H9 (cell line): ENCODE data around the gene STX5. TPM values are rescaled to one million over a fixed set of nuclear protein-coding genes. Genes with fewer than 3 reads are reported as not detected.
A peak's percentile ranks its signal among the peaks of the same experiment; 100 is the strongest.

Source experiments
- DNase-seq: peaks from one replicate; pipeline ENCODE4 v3.0.0-alpha.2; 2017
- H2AFZ ChIP-seq: one replicate; pipeline ENCODE4 v1.6.1; 2013; ENCODE audit warnings: mild to moderate bottlenecking, low read length, control low read depth, moderate library complexity
- H2AK5ac ChIP-seq: 2 replicates; pipeline ENCODE4 v1.6.1; 2013; ENCODE audit warnings: low read length, control low read depth, mixed read lengths; ENCODE audit not compliant: insufficient read length
- H2BK120ac ChIP-seq: one replicate; pipeline ENCODE4 v1.6.1; 2013; ENCODE audit warnings: low read depth, mild to moderate bottlenecking, low read length, control low read depth, inconsistent platforms; ENCODE audit not compliant: poor library complexity, severe bottlenecking
- H2BK12ac ChIP-seq: 2 replicates; pipeline ENCODE4 v1.6.1; 2013; ENCODE audit warnings: low read length, control low read depth, mixed read lengths, low read depth; ENCODE audit not compliant: insufficient read length
- H2BK15ac ChIP-seq: 2 replicates; pipeline ENCODE4 v1.6.1; 2013; ENCODE audit warnings: low read depth, low read length, control low read depth
- H2BK20ac ChIP-seq: one replicate; pipeline ENCODE4 v1.6.1; 2013; ENCODE audit warnings: low read depth, mild to moderate bottlenecking, low read length, control low read depth, inconsistent platforms; ENCODE audit not compliant: poor library complexity, severe bottlenecking
- H2BK5ac ChIP-seq: 2 replicates; pipeline ENCODE4 v1.6.1; 2013; ENCODE audit warnings: low read length, control low read depth, mixed read lengths; ENCODE audit not compliant: insufficient read length
- H3K14ac ChIP-seq: 2 replicates; pipeline ENCODE4 v1.6.1; 2013; ENCODE audit warnings: low read length, control low read depth; ENCODE audit not compliant: insufficient read depth
- H3K18ac ChIP-seq: 2 replicates; pipeline ENCODE4 v1.6.1; 2013; ENCODE audit warnings: low read depth, mild to moderate bottlenecking, mixed read lengths, low read length, control low read depth; ENCODE audit not compliant: insufficient read length
- H3K23ac ChIP-seq: 2 replicates; pipeline ENCODE4 v1.6.1; 2013; ENCODE audit warnings: low read length, control low read depth, mixed read lengths, low read depth; ENCODE audit not compliant: insufficient read length
- H3K23me2 ChIP-seq: 2 replicates; pipeline ENCODE4 v1.6.1; 2013; ENCODE audit warnings: low read depth, mild to moderate bottlenecking, mixed read lengths, low read length, control low read depth; ENCODE audit not compliant: insufficient read length, poor library complexity, severe bottlenecking
- H3K27ac ChIP-seq: 2 replicates; pipeline ENCODE4 v1.5.1; 2013; ENCODE audit warnings: low read length, control low read depth, mixed read lengths, low read depth; ENCODE audit not compliant: insufficient read length
- H3K27me3 ChIP-seq: 2 replicates; pipeline ENCODE4 v1.6.1; 2013; ENCODE audit warnings: low read length, control low read depth, inconsistent platforms; ENCODE audit not compliant: insufficient read depth
- H3K4ac ChIP-seq: 2 replicates; pipeline ENCODE4 v1.6.1; 2013; ENCODE audit warnings: low read depth, mild to moderate bottlenecking, control low read depth, inconsistent platforms, low read length, moderate library complexity
- H3K4me1 ChIP-seq: 2 replicates; pipeline ENCODE4 v1.6.1; 2013; ENCODE audit warnings: low read length, control low read depth, inconsistent platforms; ENCODE audit not compliant: insufficient read depth
- H3K4me2 ChIP-seq: 2 replicates; pipeline ENCODE4 v1.6.1; 2013; ENCODE audit warnings: low read length, control low read depth, mixed read lengths; ENCODE audit not compliant: insufficient read length, insufficient read depth
- H3K56ac ChIP-seq: 2 replicates; pipeline ENCODE4 v1.6.1; 2013; ENCODE audit warnings: low read depth, mild to moderate bottlenecking, mixed read lengths, low read length, control low read depth; ENCODE audit not compliant: insufficient read length
- H3K79me1 ChIP-seq: 2 replicates; pipeline ENCODE4 v1.6.1; 2013; ENCODE audit warnings: low read depth, mild to moderate bottlenecking, moderate library complexity, low read length, control low read depth, inconsistent platforms; ENCODE audit not compliant: insufficient read depth, poor library complexity, severe bottlenecking
- H3K79me2 ChIP-seq: 2 replicates; pipeline ENCODE4 v1.6.1; 2013; ENCODE audit warnings: low read length, control low read depth, inconsistent platforms; ENCODE audit not compliant: insufficient read depth
- H3K9ac ChIP-seq: 2 replicates; pipeline ENCODE4 v1.6.1; 2013; ENCODE audit warnings: low read length, control low read depth, mixed read lengths; ENCODE audit not compliant: insufficient read length; ENCODE audit errors: extremely low read depth
- H3K9me3 ChIP-seq: one replicate; pipeline ENCODE4 v1.6.1; 2013; ENCODE audit warnings: low read depth, low read length, inconsistent platforms; ENCODE audit not compliant: control insufficient read depth
- H3T11ph ChIP-seq: one replicate; pipeline ENCODE4 v1.6.1; 2013; ENCODE audit warnings: mild to moderate bottlenecking, low read length, control low read depth, inconsistent platforms
- H4K20me1 ChIP-seq: one replicate; pipeline ENCODE4 v1.6.1; 2013; ENCODE audit not compliant: control insufficient read depth, insufficient read length, insufficient read depth
- H4K5ac ChIP-seq: 2 replicates; pipeline ENCODE4 v1.6.1; 2013; ENCODE audit warnings: low read depth, mild to moderate bottlenecking, mixed read lengths, low read length, control low read depth; ENCODE audit not compliant: insufficient read length
- H4K8ac ChIP-seq: replicated peaks from 2 replicates; pipeline ENCODE4 v1.6.1; 2013; ENCODE audit warnings: low read length, control low read depth, mixed read lengths, low read depth; ENCODE audit not compliant: insufficient read length
- H4K91ac ChIP-seq: 2 replicates; pipeline ENCODE4 v1.6.1; 2013; ENCODE audit warnings: low read depth, mild to moderate bottlenecking, moderate library complexity, mixed read lengths, low read length, control low read depth; ENCODE audit not compliant: insufficient read length
- H3K27ac Mint-ChIP-seq, 3 experiments: 2 replicates in 2 of 3; 3 replicates in 1 of 3; pipeline ENCODE4 v1.8.0; 2020 to 2021; ENCODE audit warnings: mixed read lengths in 3 of 3, mild to moderate bottlenecking in 1 of 3, moderate library complexity in 1 of 3
- H3K27me3 Mint-ChIP-seq: 2 replicates; pipeline ENCODE4 v1.8.0; 2021; ENCODE audit warnings: low read depth, mild to moderate bottlenecking, moderate library complexity, mixed read lengths
- H3K36me3 Mint-ChIP-seq, 3 experiments: 2 replicates in 2 of 3; 3 replicates in 1 of 3; pipeline ENCODE4 v1.8.0; 2020 to 2021; ENCODE audit warnings: low read depth in 3 of 3, mixed read lengths in 3 of 3; ENCODE audit not compliant: insufficient read depth in 1 of 3
- H3K4me1 Mint-ChIP-seq, 2 experiments: 2 replicates each; pipeline ENCODE4 v1.8.0; 2020; ENCODE audit warnings: mixed read lengths in 2 of 2
- H3K4me3 Mint-ChIP-seq, 2 experiments: 2 replicates in 1 of 2; 3 replicates in 1 of 2; pipeline ENCODE4 v1.8.0; 2020 to 2021; ENCODE audit warnings: mild to moderate bottlenecking in 2 of 2, mixed read lengths in 2 of 2, moderate library complexity in 1 of 2
- H3K9me3 Mint-ChIP-seq, 2 experiments: 2 replicates in 1 of 2; 3 replicates in 1 of 2; pipeline ENCODE4 v1.8.0; 2020; ENCODE audit warnings: mild to moderate bottlenecking in 2 of 2, mixed read lengths in 2 of 2, moderate library complexity in 1 of 2
- CTCF ChIP-seq: fragments of 200-600 bp; sonication (generic); conservative IDR thresholded peaks from 3 replicates; pipeline ENCODE4 v1.8.0; 2021; ENCODE audit warnings: antibody characterized with exemption, mild to moderate bottlenecking
- WGBS: extraction: QIAGEN DNeasy Blood & Tissue Kit; methylation state at CpG from one replicate; pipeline ENCODE4 v1.1.7; 2013; ENCODE audit warnings: missing lambda C conversion rate, low lambda C conversion rate, mixed read lengths; ENCODE audit not compliant: insufficient read length; ENCODE audit errors: extremely low coverage; 5-methylcytosine and 5-hydroxymethylcytosine counted together
- total RNA-seq: library from RNA; stranded (reverse); gene quantifications from 2 replicates; pipeline ENCODE4 v1.2.1, GENCODE V29; 2021

STX5 gene
- total RNA-seq, 1 experiment from 2014 or later, result 33.5 TPM

GRCh38 chr11:62794201-62794775 lies 37.6 kb downstream of the STX5 start:
- H3K9me3 ChIP-seq, result no peaks in the 10 kb centered on the region
- no peak overlapping the region for H3K4ac ChIP-seq

More at GRCh38 chr11:62794201-62794775, 37.6 kb downstream of the STX5 start:
- DNase-seq, result no peak
- no peak overlapping the region for H4K8ac ChIP-seq
- no peak for TF ChIP-seq CTCF
- H3K4me1 Mint-ChIP-seq, result peaks cover 16 to 20% of the 10 kb centered on the region in 2 experiments
- H2BK5ac ChIP-seq, result no peak overlapping the region
- H3K23me2 ChIP-seq, result peaks cover 4% of the 10 kb centered on the region
- H3K4me2 ChIP-seq, result no peak overlapping the region
- peaks cover 57 to 92% (median 74%) of the 10 kb centered on the region in 3 experiments for H3K36me3 Mint-ChIP-seq
- no peak overlapping the region for H4K5ac ChIP-seq
- no peak overlapping the region for H2BK120ac ChIP-seq
- no peak overlapping the region for H4K91ac ChIP-seq
- peak overlapping the region in 1 of 2 experiments; percentile 23; a peak in 1 of 5 replicates for H3K4me3 Mint-ChIP-seq
- H3K56ac ChIP-seq, result no peak overlapping the region
- H3K27me3 Mint-ChIP-seq, result no peaks in the 10 kb centered on the region; the same call in 1 of the 2 replicates
- H2AK5ac ChIP-seq, result no peak overlapping the region
- no peak overlapping the region for H2BK15ac ChIP-seq
- no peak overlapping the region; a peak in 2 of 7 replicates for H3K27ac Mint-ChIP-seq
- H3K4me1 ChIP-seq, result no peaks in the 10 kb centered on the region
- no peak overlapping the region for H3K27ac ChIP-seq
- no peak overlapping the region for H3K14ac ChIP-seq
- H2BK12ac ChIP-seq, result no peak overlapping the region
- H3K9me3 Mint-ChIP-seq, result no peaks in the 10 kb centered on the region; a peak in 1 of 5 replicates
- H3K9ac ChIP-seq, result no peak overlapping the region
- H3K23ac ChIP-seq, result no peak overlapping the region
- H3K18ac ChIP-seq, result no peak overlapping the region
- no peaks in the 10 kb centered on the region for H4K20me1 ChIP-seq
- H3K79me2 ChIP-seq, result no peaks in the 10 kb centered on the region; the same call in 1 of the 2 replicates
- WGBS, result no CpG with 5 or more reads among the region's 8 CpGs
- H3K79me1 ChIP-seq, result no peaks in the 10 kb centered on the region
- H2AFZ ChIP-seq, result no peak overlapping the region
- H3T11ph ChIP-seq, result no peak overlapping the region
- no peaks in the 10 kb centered on the region for H3K27me3 ChIP-seq
- H2BK20ac ChIP-seq, result no peak overlapping the region
